Activated CD8-positive, alpha-beta memory T cell treated with anti-CD3 and anti-CD28 coated beads for 24 hours (primary cell): ENCODE measurements around the gene HHIPL1.

Experiments used
- DNase-seq: peaks from one replicate; pipeline ENCODE4 v3.0.0-alpha.2; 2020

Gene HHIPL1

GRCh38 chr14:99644723-99645544, at the start of gene HHIPL1:
HHIPL1 (plus strand) TSS chr14:99645129; CDS start chr14:99645208, 79 bp downstream.
- DNase-seq: no peak

GRCh38 chr14:99595524-99595923, 49.4 kb upstream of the HHIPL1 start:
- DNase-seq: no peak

- DNase-seq: no peak
Measured at GRCh38 chr14:99596071-99596627, 48.8 kb upstream of the HHIPL1 start.

- DNase-seq: no peak
Measured at GRCh38 chr14:99596772-99597171, 48.2 kb upstream of the HHIPL1 start.

- DNase-seq: no peak
Measured at GRCh38 chr14:99597911-99598600, 46.9 kb upstream of the HHIPL1 start.

- DNase-seq: no peak
Measured at GRCh38 chr14:99598774-99599173, 46.2 kb upstream of the HHIPL1 start.

GRCh38 chr14:99599393-99599792, 45.5 kb upstream of the HHIPL1 start:
- no peak for DNase-seq

GRCh38 chr14:99600232-99600888, 44.6 kb upstream of the HHIPL1 start:
- no peak for DNase-seq

- DNase-seq: no peak
Measured at GRCh38 chr14:99601361-99601831, 43.5 kb upstream of the HHIPL1 start.

- no peak for DNase-seq
Measured at GRCh38 chr14:99602054-99602787, 42.7 kb upstream of the HHIPL1 start.

GRCh38 chr14:99602788-99603415, 42.0 kb upstream of the HHIPL1 start:
- DNase-seq: no peak

- DNase-seq: peak; percentile 81
Measured at GRCh38 chr14:99603471-99604277, 41.3 kb upstream of the HHIPL1 start, which contains the start of gene CCDC85C. CCDC85C (minus strand) TSS chr14:99604207; CDS start chr14:99603959, 248 bp downstream.

- DNase-seq: peak; percentile 96
Measured at GRCh38 chr14:99604278-99604765, 40.6 kb upstream of the HHIPL1 start.

- no peak for DNase-seq
Measured at GRCh38 chr14:99604766-99605298, 40.1 kb upstream of the HHIPL1 start.

GRCh38 chr14:99605299-99605961, 39.5 kb upstream of the HHIPL1 start:
- DNase-seq: peak; percentile 86

- DNase-seq: no peak
Measured at GRCh38 chr14:99606359-99606758, 38.6 kb upstream of the HHIPL1 start.

- DNase-seq: no peak
Measured at GRCh38 chr14:99608591-99608990, 36.3 kb upstream of the HHIPL1 start.

- DNase-seq: peak; percentile 66
Measured at GRCh38 chr14:99609245-99610170, 35.4 kb upstream of the HHIPL1 start.

- no peak for DNase-seq
Measured at GRCh38 chr14:99611646-99612045, 33.3 kb upstream of the HHIPL1 start.
